Cardiac muscle cell (in vitro differentiated cells and primary cell): ENCODE data around the gene MACROD2. TPM values are rescaled to one million over a fixed set of nuclear protein-coding genes. Genes with fewer than 3 reads are reported as not detected.

Experiments used
- DNase-seq, 2 donors: peaks; one replicate each; pipeline versions ENCODE4 v3.0.0 to v3.0.0-alpha.2; 2010 to 2017; ENCODE audit warnings: low read depth in 1 of 2, low spot score in 1 of 2
- H3K27ac ChIP-seq: fragments of 200-600 bp; sonication (generic); 2 replicates; pipeline ENCODE4 v1.5.1; 2016
- H3K27me3 ChIP-seq: fragments of 200-600 bp; sonication (generic); 2 replicates; pipeline ENCODE4 v1.6.0; 2016; ENCODE audit warnings: control low read depth
- H3K36me3 ChIP-seq: fragments of 200-600 bp; sonication (generic); 2 replicates; pipeline ENCODE4 v1.5.1; 2016; ENCODE audit warnings: control low read depth
- H3K4me1 ChIP-seq: fragments of 200-600 bp; sonication (generic); 2 replicates; pipeline ENCODE4 v1.8.1; 2017; ENCODE audit warnings: low read depth, mild to moderate bottlenecking, mixed run types
- H3K4me3 ChIP-seq: fragments of 200-600 bp; sonication (generic); 2 replicates; pipeline ENCODE4 v1.5.1; 2016; ENCODE audit warnings: mild to moderate bottlenecking
- H3K9me3 ChIP-seq: fragments of 200-600 bp; sonication (generic); 2 replicates; pipeline ENCODE4 v1.5.1; 2017; ENCODE audit warnings: low read depth, mild to moderate bottlenecking, control low read depth
- CTCF ChIP-seq: IDR thresholded peaks from 2 replicates; pipeline ENCODE4 v1.5.1; 2012; ENCODE audit warnings: low read depth, mild to moderate bottlenecking, low read length
- polyA plus RNA-seq: library from polyadenylated mRNA; unstranded; fragments of >200 nt; fragmentation: Nextera tagmentation; extraction: Ambion mirVana; gene quantifications from 2 replicates; pipeline ENCODE4 v1.2.1, GENCODE V29; 2016
- total RNA-seq: library from RNA; depleted of rRNA; stranded (reverse); fragments of >200 nt; gene quantifications from 2 replicates; pipeline ENCODE4 v1.2.3, GENCODE V29; 2016

The MACROD2 gene
- total and polyA plus RNA-seq, 2 experiments from 2014 or later = 9.3 to 14.4 TPM

- DNase-seq = no peak
- TF ChIP-seq CTCF = no peak
- Histone ChIP-seq H3K27ac (no peak overlapping the region), H3K36me3 (no peaks in the 10 kb centered on the region), H3K4me1 (no peaks in the 10 kb centered on the region), H3K9me3 (no peaks in the 10 kb centered on the region), H3K27me3 (no peaks in the 10 kb centered on the region), H3K4me3 (no peak overlapping the region)
Measured at GRCh38 chr20:14929388-14929787, 934.1 kb downstream of the MACROD2 start.

- no peak for TF ChIP-seq CTCF
- Histone ChIP-seq H3K36me3 (no peaks in the 10 kb centered on the region), H3K4me3 (no peak overlapping the region), H3K4me1 (no peaks in the 10 kb centered on the region), H3K27ac (no peak overlapping the region), H3K27me3 (no peaks in the 10 kb centered on the region), H3K9me3 (no peaks in the 10 kb centered on the region)
- DNase-seq = no peak
Measured at GRCh38 chr20:14932040-14932439, 936.7 kb downstream of the MACROD2 start.

GRCh38 chr20:14935285-14935684 is 940.0 kb downstream of the MACROD2 start:
- no peak for TF ChIP-seq CTCF
- H3K36me3 ChIP-seq = no peaks in the 10 kb centered on the region
- no peaks in the 10 kb centered on the region for H3K27me3 ChIP-seq
- no peaks in the 10 kb centered on the region for H3K4me1 ChIP-seq
- H3K9me3 ChIP-seq = no peaks in the 10 kb centered on the region
- H3K27ac ChIP-seq = no peak overlapping the region
- DNase-seq = no peak
- H3K4me3 ChIP-seq = no peak overlapping the region

- no peaks in the 10 kb centered on the region for H3K27me3 ChIP-seq
- no peaks in the 10 kb centered on the region for H3K36me3 ChIP-seq
- H3K27ac ChIP-seq = no peak overlapping the region
- TF ChIP-seq CTCF = no peak
- no peaks in the 10 kb centered on the region for H3K4me1 ChIP-seq
- H3K4me3 ChIP-seq = no peak overlapping the region
- DNase-seq = no peak
- H3K9me3 ChIP-seq = no peaks in the 10 kb centered on the region
Measured at GRCh38 chr20:14937021-14937420, 941.7 kb downstream of the MACROD2 start.

- no peak for TF ChIP-seq CTCF
- H3K27me3 ChIP-seq = no peaks in the 10 kb centered on the region
Measured at GRCh38 chr20:14937846-14938245, 942.5 kb downstream of the MACROD2 start.

GRCh38 chr20:14947536-14947935 is 952.2 kb downstream of the MACROD2 start:
- Histone ChIP-seq H3K4me3 (no peak overlapping the region), H3K36me3 (no peaks in the 10 kb centered on the region), H3K4me1 (peaks cover 6% of the 10 kb centered on the region), H3K9me3 (no peaks in the 10 kb centered on the region), H3K27ac (no peak overlapping the region), H3K27me3 (no peaks in the 10 kb centered on the region)
- TF ChIP-seq CTCF = no peak
- DNase-seq = no peak

More at GRCh38 chr20:14937846-14938245, 942.5 kb downstream of the MACROD2 start:
- Histone ChIP-seq H3K9me3 (no peaks in the 10 kb centered on the region), H3K4me3 (no peak overlapping the region), H3K36me3 (no peaks in the 10 kb centered on the region), H3K4me1 (peaks cover under 1% of the 10 kb centered on the region), H3K27ac (no peak overlapping the region)
- no peak for DNase-seq
